Breast epithelium (tissue), 3 donors: Measurements from ENCODE around the gene DYNC1H1.

Experiments used
- CTCF ChIP-seq, 3 donors: fragments of 450-650 bp; IDR thresholded peaks; one replicate each; pipeline ENCODE4 v1.5.1; 2016 to 2017; ENCODE audit warnings: antibody characterized with exemption in 3 of 3, mild to moderate bottlenecking in 3 of 3, moderate library complexity in 3 of 3
- POLR2AphosphoS5 ChIP-seq, 3 donors: sonication (generic); formaldehyde crosslinking; IDR thresholded peaks; one replicate each; pipeline ENCODE4 v1.6.1; 2017; ENCODE audit warnings: antibody characterized with exemption in 3 of 3

- TF ChIP-seq CTCF (IDR thresholded peaks at IDR 0.05) (no peak), POLR2AphosphoS5 (IDR thresholded peaks at IDR 0.05) (no peak)
Measured at GRCh38 chr14:101953151-101953550, 11.2 kb upstream of the DYNC1H1 start.
